Common myeloid progenitor, CD34-positive (primary cell): ENCODE measurements around the gene SIX1.

ENCODE experiments used
- CTCF ChIA-PET: fragments of 350-600 bp; sonication (Branson Sonifier 250); formaldehyde crosslinking; loops from one replicate; lab custom pipeline; 2021; ENCODE audit warnings: antibody characterized with exemption; lab: Charles Lee
- POLR2A ChIA-PET: fragments of 350-600 bp; sonication (Branson Sonifier 250); formaldehyde crosslinking; loops from one replicate; lab custom pipeline; 2021; ENCODE audit warnings: antibody characterized with exemption; lab: Charles Lee
- DNase-seq, 3 donors: peaks; one replicate each; pipeline versions ENCODE4 v3.0.0 to v3.0.0-alpha.2; 2013
- H3K27ac ChIP-seq, 2 experiments: 1 replicate in 1 of 2; 2 replicates in 1 of 2; pipeline ENCODE4 v1.7.0; 2013; ENCODE audit warnings: inconsistent platforms in 2 of 2, low read length in 2 of 2, mild to moderate bottlenecking in 2 of 2, low read depth in 1 of 2, moderate library complexity in 1 of 2; ENCODE audit not compliant: severe bottlenecking in 2 of 2, insufficient read depth in 1 of 2, poor library complexity in 1 of 2
- H3K27me3 ChIP-seq, 5 experiments: replicated peaks in 2 of 5; 1 replicate in 3 of 5; 2 replicates in 2 of 5; pipeline versions ENCODE4 v1.6.1 to v1.7.0; 2013; ENCODE audit warnings: low read length in 4 of 5, mild to moderate bottlenecking in 2 of 5, moderate library complexity in 2 of 5, inconsistent platforms in 1 of 5; ENCODE audit not compliant: insufficient read depth in 5 of 5, control insufficient read depth in 4 of 5
- H3K36me3 ChIP-seq, 4 experiments: 1 replicate in 2 of 4; 2 replicates in 2 of 4; pipeline versions ENCODE4 v1.6.1 to v1.7.0; 2013; ENCODE audit warnings: low read length in 3 of 4, control low read depth in 1 of 4, mild to moderate bottlenecking in 1 of 4; ENCODE audit not compliant: control insufficient read depth in 4 of 4, insufficient read depth in 4 of 4
- H3K4me1 ChIP-seq, 4 experiments: 1 replicate in 3 of 4; 2 replicates in 1 of 4; pipeline versions ENCODE4 v1.6.1 to v1.7.1; 2013; ENCODE audit warnings: low read length in 3 of 4, mild to moderate bottlenecking in 3 of 4, control low read depth in 1 of 4, inconsistent platforms in 1 of 4, moderate library complexity in 1 of 4; ENCODE audit not compliant: control insufficient read depth in 4 of 4, insufficient read depth in 4 of 4; ENCODE audit errors: control extremely low read depth in 1 of 4
- H3K4me3 ChIP-seq, 7 experiments: 1 replicate in 4 of 7; 2 replicates in 3 of 7; pipeline versions ENCODE4 v1.5.1 to v1.7.0; 2013; ENCODE audit warnings: mild to moderate bottlenecking in 7 of 7, low read length in 6 of 7, moderate library complexity in 6 of 7, inconsistent platforms in 2 of 7, low read depth in 2 of 7, control low read depth in 1 of 7; ENCODE audit not compliant: insufficient read depth in 4 of 7, control insufficient read depth in 1 of 7; ENCODE audit errors: extremely low read depth in 1 of 7
- H3K9me3 ChIP-seq, 5 experiments: 1 replicate in 4 of 5; 2 replicates in 1 of 5; pipeline versions ENCODE4 v1.6.1 to v1.7.1; 2013; ENCODE audit warnings: low read length in 4 of 5, mild to moderate bottlenecking in 2 of 5, inconsistent platforms in 1 of 5, low read depth in 1 of 5, moderate library complexity in 1 of 5; ENCODE audit not compliant: control insufficient read depth in 4 of 5, insufficient read depth in 2 of 5; ENCODE audit errors: control extremely low read depth in 1 of 5
- WGBS: methylation state at CpG from one replicate; pipeline ENCODE4 v1.1.5; 2013; ENCODE audit not compliant: insufficient coverage; 5-methylcytosine and 5-hydroxymethylcytosine counted together

Gene SIX1

GRCh38 chr14:60641742-60642269, 7.5 kb downstream of the SIX1 start:
- no peak overlapping the region for H3K4me3 ChIP-seq
- WGBS: 15% methylated on average over 19 of the region's 25 CpGs
- H3K4me1 ChIP-seq: peaks cover 0 to 21% (median 14%) of the 10 kb centered on the region in 4 experiments
- POLR2A ChIA-PET: no interaction called here
- H3K36me3 ChIP-seq: no peaks in the 10 kb centered on the region
- DNase-seq: no peak
- H3K9me3 ChIP-seq: peaks cover 0 to 1% (median 0%) of the 10 kb centered on the region in 5 experiments
- H3K27me3 ChIP-seq: peaks cover 49 to 100% (median 75%) of the 10 kb centered on the region in 5 experiments
- H3K27ac ChIP-seq: no peak overlapping the region
- CTCF ChIA-PET: interaction anchor here (1.7 to 2.1 kb wide), 3 partner anchors 9 to 17 kb away, joined by 3 to 5 read pairs (median 5); no protein-coding TSS in a partner anchor

- ChIA-PET CTCF (no interaction called here), POLR2A (no interaction called here)
- H3K4me1 ChIP-seq: peaks cover 0 to 21% (median 14%) of the 10 kb centered on the region in 4 experiments
Measured at GRCh38 chr14:60640859-60641741, 8.2 kb downstream of the SIX1 start.

GRCh38 chr14:60639674-60640073, 9.6 kb downstream of the SIX1 start:
- H3K4me3 ChIP-seq: no peak overlapping the region
- CTCF ChIA-PET: interaction anchor here (0.7 to 1.2 kb wide), 2 partner anchors 10 to 14 kb away, joined by 3 to 5 read pairs; partner anchors contain the start of gene SIX1
- no peak overlapping the region for H3K27ac ChIP-seq
- H3K36me3 ChIP-seq: no peaks in the 10 kb centered on the region
- peaks cover 47 to 99% (median 69%) of the 10 kb centered on the region in 5 experiments for H3K27me3 ChIP-seq
- WGBS: 17% methylated on average over 1 of the region's 1 CpG
- H3K9me3 ChIP-seq: peaks cover 0 to 4% (median 0%) of the 10 kb centered on the region in 5 experiments
- DNase-seq: peak in 1 of 3 donors; percentile 47
- peaks cover 0 to 21% (median 14%) of the 10 kb centered on the region in 4 experiments for H3K4me1 ChIP-seq
- POLR2A ChIA-PET: interaction anchor here (0.6 kb wide), 1 partner anchor 380 kb away, joined by 4 read pairs; no protein-coding TSS in a partner anchor

More at GRCh38 chr14:60640859-60641741, 8.2 kb downstream of the SIX1 start:
- 15% methylated on average over 22 of the region's 24 CpGs for WGBS
- H3K27ac ChIP-seq: no peak overlapping the region
- DNase-seq: no peak
- no peak overlapping the region for H3K4me3 ChIP-seq
- H3K27me3 ChIP-seq: peaks cover 49 to 100% (median 74%) of the 10 kb centered on the region in 5 experiments
- H3K9me3 ChIP-seq: peaks cover 0 to 4% (median 0%) of the 10 kb centered on the region in 5 experiments
- H3K36me3 ChIP-seq: no peaks in the 10 kb centered on the region

GRCh38 chr14:60637479-60638315, 11.6 kb downstream of the SIX1 start:
- Histone ChIP-seq H3K9me3 (peaks cover 0 to 4% (median 0%) of the 10 kb centered on the region in 5 experiments), H3K4me1 (peaks cover 0 to 20% (median 17%) of the 10 kb centered on the region in 4 experiments), H3K27me3 (peaks cover 34 to 95% (median 58%) of the 10 kb centered on the region in 5 experiments), H3K27ac (no peak overlapping the region), H3K36me3 (no peaks in the 10 kb centered on the region), H3K4me3 (peak overlapping the region in 4 of 7 experiments; percentile 4 to 20 (median 14))
- 2% methylated on average over 47 of the region's 55 CpGs for WGBS
- POLR2A ChIA-PET: interaction anchor here (0.5 kb wide), 1 partner anchor 25 kb away, joined by 3 read pairs; no protein-coding TSS in a partner anchor
- peak in 1 of 3 donors; percentile 20 for DNase-seq
- CTCF ChIA-PET: interaction anchor here (1.5 to 3.7 kb wide), 3 partner anchors 8 to 615 kb away, joined by 4 to 14 read pairs (median 10); no protein-coding TSS in a partner anchor

GRCh38 chr14:60636879-60637478, 12.3 kb downstream of the SIX1 start:
- Histone ChIP-seq H3K27ac (no peak overlapping the region), H3K4me1 (peaks cover 3 to 17% (median 13%) of the 10 kb centered on the region in 4 experiments), H3K9me3 (peaks cover 0 to 4% (median 0%) of the 10 kb centered on the region in 5 experiments), H3K4me3 (no peak overlapping the region), H3K27me3 (peaks cover 37 to 92% (median 56%) of the 10 kb centered on the region in 5 experiments), H3K36me3 (no peaks in the 10 kb centered on the region)
- 13% methylated on average over 14 of the region's 20 CpGs for WGBS
- ChIA-PET CTCF (interaction anchor here (0.7 to 3.7 kb wide), 4 partner anchors 9 to 616 kb away, joined by 3 to 14 read pairs (median 7); no protein-coding TSS in a partner anchor), POLR2A (no interaction called here)
- no peak for DNase-seq

- Histone ChIP-seq H3K9me3 (peaks cover 0 to 4% (median 0%) of the 10 kb centered on the region in 5 experiments), H3K27me3 (peaks cover 20 to 80% (median 41%) of the 10 kb centered on the region in 5 experiments), H3K4me1 (peaks cover 3 to 17% (median 11%) of the 10 kb centered on the region in 4 experiments), H3K36me3 (no peaks in the 10 kb centered on the region), H3K27ac (no peak overlapping the region), H3K4me3 (no peak overlapping the region)
- ChIA-PET CTCF (no interaction called here), POLR2A (no interaction called here)
- no CpG with 5 or more reads among the region's 4 CpGs for WGBS
- DNase-seq: no peak
Measured at GRCh38 chr14:60634153-60634552, 15.1 kb downstream of the SIX1 start.
